IPS DF 6.9 (cell line): Measurements from ENCODE around the gene CCR5.
"Not testable (repeated sequence)": the region's sequence is repeated elsewhere in the genome, so short reads cannot be mapped to it uniquely, and the experiment has no call there.

ENCODE experiments used
- DNase-seq: peaks from one replicate; pipeline ENCODE4 v3.0.0-alpha.2; 2013; ENCODE audit warnings: low read depth, low spot score
- H3K27ac ChIP-seq: one replicate; pipeline ENCODE4 v1.5.1; 2013; ENCODE audit warnings: low read length, control low read depth
- H3K27me3 ChIP-seq: 2 replicates; pipeline ENCODE4 v1.6.1; 2013; ENCODE audit warnings: mild to moderate bottlenecking, low read length; ENCODE audit not compliant: control insufficient read depth, insufficient read depth
- H3K36me3 ChIP-seq: 2 replicates; pipeline ENCODE4 v1.6.1; 2013; ENCODE audit warnings: low read length; ENCODE audit not compliant: control insufficient read depth, insufficient read depth
- H3K4me1 ChIP-seq: 2 replicates; pipeline ENCODE4 v1.6.1; 2013; ENCODE audit warnings: low read length; ENCODE audit not compliant: control insufficient read depth, insufficient read depth
- H3K4me3 ChIP-seq: 2 replicates; pipeline ENCODE4 v1.5.1; 2013; ENCODE audit warnings: mild to moderate bottlenecking, low read length
- H3K9me3 ChIP-seq: 2 replicates; pipeline ENCODE4 v1.6.1; 2013; ENCODE audit warnings: low read length, inconsistent platforms; ENCODE audit not compliant: control insufficient read depth, insufficient read depth
- WGBS: extraction: QIAGEN DNeasy Blood & Tissue Kit; methylation state at CpG from one replicate; pipeline ENCODE4 v1.1.7; 2013; ENCODE audit warnings: mixed read lengths, missing lambda C conversion rate; ENCODE audit not compliant: insufficient read length, insufficient coverage; 5-methylcytosine and 5-hydroxymethylcytosine counted together

Gene CCR5

DNA sequence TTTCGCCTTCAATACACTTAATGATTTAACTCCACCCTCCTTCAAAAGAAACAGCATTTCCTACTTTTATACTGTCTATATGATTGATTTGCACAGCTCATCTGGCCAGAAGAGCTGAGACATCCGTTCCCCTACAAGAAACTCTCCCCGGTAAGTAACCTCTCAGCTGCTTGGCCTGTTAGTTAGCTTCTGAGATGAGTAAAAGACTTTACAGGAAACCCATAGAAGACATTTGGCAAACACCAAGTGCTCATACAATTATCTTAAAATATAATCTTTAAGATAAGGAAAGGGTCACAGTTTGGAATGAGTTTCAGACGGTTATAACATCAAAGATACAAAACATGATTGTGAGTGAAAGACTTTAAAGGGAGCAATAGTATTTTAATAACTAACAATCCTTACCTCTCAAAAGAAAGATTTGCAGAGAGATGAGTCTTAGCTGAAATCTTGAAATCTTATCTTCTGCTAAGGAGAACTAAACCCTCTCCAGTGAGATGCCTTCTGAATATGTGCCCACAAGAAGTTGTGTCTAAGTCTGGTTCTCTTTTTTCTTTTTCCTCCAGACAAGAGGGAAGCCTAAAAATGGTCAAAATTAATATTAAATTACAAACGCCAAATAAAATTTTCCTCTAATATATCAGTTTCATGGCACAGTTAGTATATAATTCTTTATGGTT lies at the start of gene CCR5:
CCR5 (plus strand) TSS at position 108 of the 680 bp plus-strand sequence. CDS start 1,957 bp downstream, outside the sequence.
- Histone ChIP-seq H3K4me1 (no peaks in the 10 kb centered on the region), H3K27ac (no peak within 1 kb of the TSS), H3K9me3 (no peaks in the 10 kb centered on the region), H3K36me3 (no peaks in the 10 kb centered on the region), H3K27me3 (no peaks in the 10 kb centered on the region), H3K4me3 (no peak within 1 kb of the TSS)
- DNase-seq = no peak
- no CpG with 5 or more reads among the region's 5 CpGs for WGBS

DNA sequence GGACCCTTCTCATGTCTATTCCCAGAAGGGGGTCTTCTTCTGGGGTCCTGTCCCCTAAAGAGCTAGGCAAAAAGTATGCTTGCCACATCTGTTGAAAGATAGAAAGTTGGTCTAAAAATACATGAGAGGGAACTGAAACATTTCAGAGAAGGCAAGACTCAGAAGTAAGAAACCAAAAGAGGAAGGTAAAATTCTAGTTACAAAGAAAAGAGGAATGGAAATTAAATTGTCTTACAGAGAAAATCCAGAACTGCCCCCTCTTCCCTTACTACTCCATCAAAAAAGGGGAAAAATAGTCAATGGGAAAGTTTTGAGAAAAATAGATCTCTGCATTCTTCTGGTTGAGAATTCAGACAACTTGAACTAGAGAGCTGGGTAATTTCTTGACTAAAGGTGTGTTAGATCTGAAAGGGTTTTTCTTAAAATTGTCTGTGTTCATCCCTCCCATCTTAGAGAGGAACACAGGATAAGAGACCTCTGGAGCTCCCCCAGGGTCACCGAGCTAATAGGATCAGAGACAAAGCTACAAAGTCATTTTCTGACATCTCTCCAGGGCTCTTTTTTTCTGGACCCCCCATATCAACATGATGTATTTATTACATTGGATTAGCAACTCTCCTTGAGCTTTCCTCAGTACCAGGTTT lies 49.2 kb upstream of the CCR5 start:
- Histone ChIP-seq H3K27ac (no peak overlapping the region), H3K4me1 (no peaks in the 10 kb centered on the region), H3K9me3 (no peaks in the 10 kb centered on the region), H3K36me3 (no peaks in the 10 kb centered on the region), H3K4me3 (no peak overlapping the region), H3K27me3 (no peaks in the 10 kb centered on the region)
- no peak for DNase-seq
- WGBS = no CpG with 5 or more reads among the region's 1 CpG

DNA sequence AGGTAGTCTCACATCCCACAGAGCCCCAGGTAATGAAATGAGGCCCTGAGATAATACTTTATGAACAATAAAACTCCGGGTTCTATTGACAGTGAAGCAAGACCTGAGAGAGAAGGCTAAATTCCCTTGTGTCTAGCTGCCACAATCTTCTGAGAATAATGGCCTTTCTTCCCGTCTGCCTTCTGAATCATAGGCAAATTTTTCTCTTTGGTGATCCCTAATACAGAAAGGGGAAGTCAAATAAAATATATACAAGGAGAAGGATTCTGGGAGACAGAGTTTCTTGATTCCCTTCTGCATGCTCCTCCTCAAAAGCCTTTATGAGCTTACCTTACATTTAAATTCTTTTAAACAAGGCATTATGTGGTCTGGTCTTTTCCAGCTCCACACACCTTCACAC lies 46.7 kb upstream of the CCR5 start:
- Histone ChIP-seq H3K27ac (no peak overlapping the region), H3K27me3 (no peaks in the 10 kb centered on the region), H3K36me3 (no peaks in the 10 kb centered on the region), H3K4me1 (no peaks in the 10 kb centered on the region), H3K4me3 (no peak overlapping the region), H3K9me3 (no peaks in the 10 kb centered on the region)
- DNase-seq = no peak
- WGBS = no CpG with 5 or more reads among the region's 2 CpGs

DNA sequence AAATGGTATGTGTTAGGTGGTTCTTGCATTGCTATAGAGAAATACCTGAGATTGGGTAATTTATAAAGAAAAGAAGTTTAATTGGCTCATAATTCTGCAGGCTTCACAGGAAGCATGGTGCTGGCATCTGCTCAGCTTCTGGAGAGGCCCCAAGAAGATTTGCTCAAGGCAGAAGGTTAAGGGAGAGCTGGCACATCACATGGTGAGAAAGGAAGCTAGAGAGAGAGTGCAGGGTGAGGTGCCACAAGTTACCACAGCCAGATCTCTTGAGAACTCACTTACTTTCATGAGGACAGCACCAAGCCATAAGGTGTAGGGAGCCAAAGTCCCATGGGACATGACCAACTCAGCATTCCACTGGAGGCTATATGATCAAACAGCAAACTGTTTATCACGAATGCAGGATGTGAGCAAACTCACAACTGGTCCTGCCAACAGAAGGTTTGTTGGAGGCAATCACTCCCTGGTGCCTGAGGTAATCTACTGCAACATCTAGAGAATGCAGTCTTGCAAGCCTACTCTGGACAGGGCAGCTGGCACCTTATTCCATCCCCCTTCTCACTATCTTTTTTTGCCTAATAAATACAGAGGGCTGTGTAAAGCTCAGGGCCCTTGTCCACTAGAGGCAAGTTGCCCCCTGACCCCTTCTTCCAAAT lies 45.0 kb upstream of the CCR5 start:
- Histone ChIP-seq H3K36me3 (no peaks in the 10 kb centered on the region), H3K27ac (no peak overlapping the region), H3K4me1 (no peaks in the 10 kb centered on the region), H3K9me3 (no peaks in the 10 kb centered on the region), H3K27me3 (no peaks in the 10 kb centered on the region), H3K4me3 (no peak overlapping the region)
- DNase-seq = no peak
- WGBS = no CpG with 5 or more reads among the region's 1 CpG

DNA sequence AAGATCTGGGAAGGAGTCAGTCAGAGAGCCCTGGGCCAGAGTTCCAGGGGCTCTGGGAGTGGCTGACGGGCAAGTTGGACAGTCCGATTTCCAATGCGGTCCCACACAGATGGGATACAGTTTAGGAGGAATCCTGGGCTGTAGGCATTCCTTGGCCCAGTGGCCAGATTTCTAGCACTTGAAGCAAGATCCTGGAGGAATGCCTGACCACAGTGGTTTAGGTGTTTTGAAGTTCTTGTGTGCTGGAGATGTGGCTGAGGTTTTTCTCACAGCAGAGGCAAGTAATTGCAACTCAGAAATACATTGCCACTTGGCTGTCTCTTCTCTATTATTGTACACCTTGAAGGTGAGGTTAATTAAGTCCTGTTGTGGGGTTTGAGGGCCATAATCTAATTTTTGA lies 40.1 kb upstream of the CCR5 start:
- DNase-seq, H3K9me3 ChIP-seq, H3K27me3 ChIP-seq, H3K27ac ChIP-seq, H3K4me3 ChIP-seq, H3K4me1 ChIP-seq, H3K36me3 ChIP-seq: not testable (repeated sequence)
- WGBS = no CpG with 5 or more reads among the region's 3 CpGs

DNA sequence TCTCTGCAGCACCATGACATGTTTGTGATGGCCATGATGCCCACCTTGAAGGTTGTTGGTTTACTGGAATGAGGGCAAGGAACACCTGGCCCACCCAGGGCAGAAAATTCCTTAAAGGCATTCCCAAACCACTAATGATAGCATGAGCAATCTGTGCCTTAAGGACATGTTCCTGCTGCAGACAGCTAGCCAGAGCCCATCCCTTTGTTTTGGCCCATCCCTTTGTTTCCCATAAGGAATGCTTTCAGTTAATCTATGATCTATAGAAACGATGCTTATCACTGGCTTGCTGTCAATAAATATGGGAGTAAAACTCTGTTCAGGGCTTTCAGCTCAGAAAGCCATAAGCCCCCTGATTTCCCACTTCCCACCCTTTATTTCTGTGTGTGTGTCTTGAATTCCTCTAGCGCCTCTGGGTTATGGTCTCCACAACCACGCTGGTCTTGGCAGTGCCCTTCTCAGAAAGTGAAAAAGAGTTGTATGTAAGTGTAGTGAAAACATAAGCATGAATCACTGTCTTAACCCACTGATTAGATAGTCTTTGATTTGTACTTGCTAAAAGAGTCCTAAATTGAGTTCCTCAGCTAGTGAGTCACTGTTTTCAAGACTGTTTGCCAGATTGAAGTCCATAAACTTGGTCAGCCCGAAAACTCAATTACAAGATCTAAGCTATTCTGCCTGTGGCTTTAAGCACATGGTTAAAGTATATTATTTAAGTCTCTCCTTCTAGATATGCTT lies 35.8 kb upstream of the CCR5 start:
- no CpG with 5 or more reads among the region's 4 CpGs for WGBS
- peaks cover 3% of the 10 kb centered on the region; the same call in 1 of the 2 replicates for H3K9me3 ChIP-seq
- H3K4me1 ChIP-seq = no peaks in the 10 kb centered on the region
- no peak for DNase-seq
- no peak overlapping the region for H3K27ac ChIP-seq
- no peaks in the 10 kb centered on the region for H3K27me3 ChIP-seq
- no peaks in the 10 kb centered on the region for H3K36me3 ChIP-seq
- no peak overlapping the region for H3K4me3 ChIP-seq

DNA sequence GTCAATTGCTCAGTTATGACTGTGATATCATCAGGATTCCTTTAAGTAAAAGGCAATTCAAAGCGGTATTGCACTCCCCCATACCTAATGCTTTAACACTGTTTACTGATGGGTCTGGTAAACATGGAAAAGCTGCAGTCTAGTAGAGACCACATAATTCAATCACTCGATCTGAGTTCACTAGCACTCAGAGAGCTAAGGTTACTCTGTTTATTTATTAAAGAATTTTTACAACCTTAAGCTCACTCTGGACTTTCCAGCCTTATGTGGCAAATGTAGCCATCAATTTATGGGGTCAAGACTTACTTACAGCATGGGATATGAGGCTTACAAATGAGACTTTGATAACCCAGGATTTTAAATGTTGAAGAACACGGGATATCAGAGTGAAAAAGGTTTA lies 35.2 kb upstream of the CCR5 start:
- DNase-seq = no peak
- Histone ChIP-seq H3K4me1 (no peaks in the 10 kb centered on the region), H3K36me3 (no peaks in the 10 kb centered on the region), H3K27me3 (no peaks in the 10 kb centered on the region), H3K4me3 (no peak overlapping the region), H3K27ac (no peak overlapping the region), H3K9me3 (peaks cover 3% of the 10 kb centered on the region; the same call in 1 of the 2 replicates)
- no CpG with 5 or more reads among the region's 3 CpGs for WGBS

DNA sequence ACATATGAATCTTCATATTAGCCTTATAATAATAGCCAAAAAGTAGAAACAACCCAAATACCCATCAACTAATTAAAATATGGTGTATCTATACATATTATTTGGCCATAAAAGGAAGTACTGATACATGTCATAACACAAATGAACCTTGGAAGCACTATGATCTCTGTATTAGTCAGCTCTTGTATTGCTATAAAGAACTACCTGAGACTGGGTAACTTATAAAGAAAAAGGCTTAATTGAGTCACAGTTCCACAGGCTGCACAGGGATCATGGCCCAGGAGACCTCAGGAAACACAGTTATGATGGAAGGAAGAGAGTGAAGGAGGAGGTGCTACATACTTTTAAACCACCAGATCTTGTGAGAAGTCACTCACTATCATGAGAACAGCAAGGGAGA lies 32.8 kb upstream of the CCR5 start:
- no peak for DNase-seq
- no peaks in the 10 kb centered on the region for H3K36me3 ChIP-seq
- no peaks in the 10 kb centered on the region for H3K4me1 ChIP-seq
- H3K4me3 ChIP-seq = no peak overlapping the region
- H3K9me3 ChIP-seq = peaks cover 3% of the 10 kb centered on the region; the same call in 1 of the 2 replicates
- no peak overlapping the region for H3K27ac ChIP-seq
- no peaks in the 10 kb centered on the region for H3K27me3 ChIP-seq

DNA sequence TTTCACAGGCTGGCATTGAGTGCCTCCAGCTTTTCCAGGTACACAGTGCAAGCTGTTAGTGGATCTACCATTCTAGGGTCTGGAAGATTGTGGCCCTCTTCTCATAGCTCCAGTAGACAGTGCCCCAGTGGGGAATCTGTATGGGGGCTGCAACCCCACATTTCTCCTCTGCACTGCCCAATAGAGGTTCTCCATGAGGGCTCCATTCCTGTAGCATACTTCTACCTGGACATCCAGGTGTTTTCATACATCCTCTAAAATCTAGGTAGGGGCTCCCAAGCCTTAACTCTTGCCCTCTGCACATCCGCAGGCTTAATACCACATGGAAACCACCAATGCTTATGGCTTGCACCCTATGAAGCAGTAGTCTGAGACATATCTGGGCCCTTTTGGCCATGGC lies 31.9 kb upstream of the CCR5 start:
- Histone ChIP-seq H3K4me1 (no peaks in the 10 kb centered on the region), H3K27me3 (no peaks in the 10 kb centered on the region), H3K9me3 (peaks cover 3% of the 10 kb centered on the region; the same call in 1 of the 2 replicates), H3K4me3 (no peak overlapping the region), H3K36me3 (no peaks in the 10 kb centered on the region), H3K27ac (no peak overlapping the region)
- no CpG with 5 or more reads among the region's 1 CpG for WGBS
- DNase-seq = no peak

DNA sequence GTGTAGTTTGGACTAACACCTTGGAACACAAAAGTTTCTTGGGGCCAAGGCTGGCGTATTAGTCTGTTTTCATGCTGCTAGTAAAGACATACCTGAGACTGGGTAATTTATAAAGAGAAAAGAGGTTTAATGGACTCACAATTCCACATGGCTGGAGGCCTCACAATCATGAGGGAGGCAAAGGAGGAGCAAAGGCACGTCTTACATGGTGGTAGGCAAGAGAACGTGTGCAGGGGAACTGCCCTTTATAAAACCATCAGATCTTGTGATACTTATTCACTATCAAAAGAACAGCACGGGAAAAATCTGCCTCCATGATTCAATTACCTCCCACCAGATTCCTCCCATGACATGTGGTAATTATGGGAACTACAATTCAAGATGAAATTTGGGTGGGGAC lies 26.3 kb upstream of the CCR5 start:
- no CpG with 5 or more reads among the region's 4 CpGs for WGBS
- H3K4me1 ChIP-seq = no peaks in the 10 kb centered on the region

More for the DNA sequence above, 26.3 kb upstream of the CCR5 start:
- Histone ChIP-seq H3K9me3 (no peaks in the 10 kb centered on the region), H3K4me3 (no peak overlapping the region), H3K36me3 (no peaks in the 10 kb centered on the region), H3K27ac (no peak overlapping the region), H3K27me3 (no peaks in the 10 kb centered on the region)
- no peak for DNase-seq
